HepG2 (cell line): Measurements from ENCODE around the gene MLST8. TPM values are rescaled to one million over a fixed set of nuclear protein-coding genes. Genes with fewer than 3 reads are reported as not detected.
A peak's percentile ranks its signal among the peaks of the same experiment; 100 is the strongest.

Experiments used
- ATRX ChIP-seq: sonication (generic); formaldehyde crosslinking; IDR thresholded peaks from 2 replicates; pipeline ENCODE4 v1.4.0; 2020; ENCODE audit warnings: missing genetic modification reagents, borderline replicate concordance
- CC2D1A ChIP-seq: sonication (generic); formaldehyde crosslinking; IDR thresholded peaks from 2 replicates; pipeline ENCODE4 v1.8.1; 2023; ENCODE audit warnings: mild to moderate bottlenecking, missing genetic modification reagents
- CREBL2 ChIP-seq: sonication (generic); formaldehyde crosslinking; IDR thresholded peaks from 2 replicates; pipeline ENCODE4 v1.8.1; 2023; ENCODE audit warnings: missing genetic modification reagents, mild to moderate bottlenecking, borderline replicate concordance
- FOSL2 ChIP-seq: sonication (generic); formaldehyde crosslinking; IDR thresholded peaks from 2 replicates; pipeline ENCODE4 v1.4.0; 2020; ENCODE audit warnings: missing genetic modification reagents
- FOXC1 ChIP-seq: sonication (generic); formaldehyde crosslinking; IDR thresholded peaks from 2 replicates; pipeline ENCODE4 v1.8.0; 2022; ENCODE audit warnings: mild to moderate bottlenecking, missing genetic modification reagents, borderline replicate concordance
- NBN ChIP-seq: fragments of 450-650 bp; conservative IDR thresholded peaks from 2 replicates; pipeline ENCODE4 v1.6.1; 2017
- PHF20 ChIP-seq: sonication (generic); formaldehyde crosslinking; IDR thresholded peaks from 2 replicates; pipeline ENCODE4 v1.5.0; 2020; ENCODE audit warnings: mild to moderate bottlenecking, missing genetic modification reagents
- ZBTB4 ChIP-seq: sonication (generic); formaldehyde crosslinking; IDR thresholded peaks from 2 replicates; pipeline ENCODE4 v1.4.0; 2020; ENCODE audit warnings: missing genetic modification reagents, mild to moderate bottlenecking, borderline replicate concordance
- ZFX ChIP-seq: sonication (generic); formaldehyde crosslinking; IDR thresholded peaks from 2 replicates; pipeline ENCODE4 v1.4.0; 2020; ENCODE audit warnings: mild to moderate bottlenecking, low read depth, missing genetic modification reagents, moderate library complexity
- ZNF18 ChIP-seq: sonication (generic); formaldehyde crosslinking; IDR thresholded peaks from 2 replicates; pipeline ENCODE4 v1.8.0; 2022; ENCODE audit warnings: mild to moderate bottlenecking, missing genetic modification reagents; ENCODE audit not compliant: insufficient replicate concordance
- ZNF205 ChIP-seq: IDR thresholded peaks from 2 replicates; pipeline ENCODE4 v1.6.1; 2018; ENCODE audit warnings: missing biosample characterization, missing genetic modification reagents
- ZNF337 ChIP-seq: sonication (generic); formaldehyde crosslinking; IDR thresholded peaks from 2 replicates; pipeline ENCODE4 v1.5.1; 2020; ENCODE audit warnings: missing genetic modification reagents, low read depth, mild to moderate bottlenecking, borderline replicate concordance
- ZNF407 ChIP-seq: sonication (generic); formaldehyde crosslinking; IDR thresholded peaks from one replicate; pipeline ENCODE4 v1.5.1; 2020; ENCODE audit warnings: mild to moderate bottlenecking, missing genetic modification reagents; ENCODE audit errors: not compliant biosample characterization
- ZNF580 ChIP-seq: IDR thresholded peaks from 2 replicates; pipeline ENCODE4 v1.6.1; 2016; ENCODE audit warnings: low read depth, borderline replicate concordance
- ZNF768 ChIP-seq: sonication (generic); formaldehyde crosslinking; IDR thresholded peaks from 2 replicates; pipeline ENCODE4 v1.4.0; 2020; ENCODE audit warnings: missing genetic modification reagents
- ZNF781 ChIP-seq: sonication (generic); formaldehyde crosslinking; IDR thresholded peaks from 2 replicates; pipeline ENCODE4 v1.5.1; 2020; ENCODE audit warnings: borderline replicate concordance, mild to moderate bottlenecking, missing genetic modification reagents; ENCODE audit errors: not compliant biosample characterization
- polyA plus RNA-seq, 8 experiments: library from polyadenylated mRNA; depleted of rRNA in 3 of 8; stranded (reverse) in 7 of 8; unstranded in 1 of 8; fragments of >200 nt; fragmentation: Illumina TruSeq in 4 of 8; extraction: Trizol in 4 of 8; gene quantifications; 2 replicates each; pipeline versions ENCODE4 v1.2.1 to v1.2.3, GENCODE V29; 2011 to 2016; ENCODE audit warnings: low read depth in 4 of 8, missing spikeins in 1 of 8, mixed read lengths in 1 of 8; ENCODE audit not compliant: insufficient read depth in 1 of 8
- total RNA-seq, 5 experiments: library from RNA; depleted of rRNA; stranded (reverse); fragments of >200 nt; fragmentation: Illumina TruSeq; extraction: Trizol; gene quantifications; 2 replicates each; pipeline ENCODE4 v1.2.3, GENCODE V29; 2016; ENCODE audit warnings: low read depth in 1 of 5

MLST8 gene
- total and polyA plus RNA-seq, 2 of the 13 experiments (the other 11 are each of a cell fraction or from before 2014, with no cell fraction given) = 30.8 to 72.7 TPM

- no peak for TF ChIP-seq CREBL2 (CRISPR knock-in tag)
- TF ChIP-seq ZNF407 = no peak
- no peak for TF ChIP-seq ZNF337
- no peak for TF ChIP-seq ATRX (CRISPR knock-in tag)
- TF ChIP-seq ZBTB4 (CRISPR knock-in tag) = no peak
- no peak for TF ChIP-seq ZNF18 (CRISPR knock-in tag)
- no peak for TF ChIP-seq NBN
- no peak; the same call in 1 of the 2 replicates for TF ChIP-seq ZNF580
- no peak for TF ChIP-seq FOSL2
- TF ChIP-seq ZFX (CRISPR knock-in tag) = 0 out of 2 replicates have a peak, but pooled peaks have one; percentile 1
- TF ChIP-seq FOXC1 = no peak
- TF ChIP-seq ZNF781 (CRISPR knock-in tag) = no peak
- TF ChIP-seq PHF20 (CRISPR knock-in tag) = no peak
- TF ChIP-seq ZNF205 = no peak
- TF ChIP-seq ZNF768 (CRISPR knock-in tag) = no peak
- no peak for TF ChIP-seq CC2D1A (CRISPR knock-in tag)
Observed at GRCh38 chr16:2194852-2195321, 10.4 kb upstream of the MLST8 start (continued).
